Stimulated activated CD8-positive, alpha-beta memory T cell treated with anti-CD3 and anti-CD28 coated beads, Interleukin-12 subunit alpha, Interleukin-12 subunit beta, amount 100 ng/mL, for 24 hours (primary cell): Measurements from ENCODE around the gene FOXB2.
A peak's percentile ranks its signal among the peaks of the same experiment; 100 is the strongest.
"Not testable (repeated sequence)": the region's sequence is repeated elsewhere in the genome, so short reads cannot be mapped to it uniquely, and the experiment has no call there.

Experiments
- DNase-seq: peaks from one replicate; pipeline ENCODE4 v3.0.0-alpha.2; 2020; ENCODE audit errors: extremely low read depth

FOXB2 gene

DNA sequence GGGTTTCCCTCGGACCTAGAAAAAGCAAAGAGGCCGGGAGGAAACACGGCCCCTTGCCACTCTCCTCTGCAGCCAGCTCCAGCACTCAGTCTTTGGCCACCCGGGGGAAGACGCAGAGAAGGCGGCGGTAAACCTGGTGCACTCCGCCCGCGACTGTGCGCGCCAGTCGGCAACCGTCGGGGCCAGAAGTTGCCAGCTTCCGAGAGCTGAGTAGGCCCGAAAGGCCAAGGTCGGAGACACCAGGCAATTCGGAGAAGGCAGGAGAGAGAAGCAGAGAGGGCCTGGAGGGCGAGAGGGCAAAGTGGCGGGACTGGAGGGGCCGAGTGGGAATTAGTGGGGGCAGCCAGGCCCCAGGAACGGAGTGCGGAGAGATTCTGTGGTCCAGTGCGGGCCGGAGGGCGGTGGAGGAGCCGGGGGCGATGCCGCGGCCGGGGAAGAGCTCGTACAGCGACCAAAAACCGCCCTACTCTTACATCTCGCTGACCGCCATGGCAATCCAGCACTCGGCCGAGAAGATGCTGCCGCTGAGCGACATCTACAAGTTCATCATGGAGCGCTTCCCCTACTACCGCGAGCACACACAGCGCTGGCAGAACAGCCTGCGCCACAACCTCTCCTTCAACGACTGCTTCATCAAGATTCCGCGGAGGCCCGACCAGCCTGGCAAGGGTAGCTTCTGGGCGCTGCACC is at the start of gene FOXB2:
FOXB2 (plus strand) TSS at position 420 of the 690 bp plus-strand sequence; CDS start at position 420, 0 bp downstream.
- DNase-seq: no peak

DNA sequence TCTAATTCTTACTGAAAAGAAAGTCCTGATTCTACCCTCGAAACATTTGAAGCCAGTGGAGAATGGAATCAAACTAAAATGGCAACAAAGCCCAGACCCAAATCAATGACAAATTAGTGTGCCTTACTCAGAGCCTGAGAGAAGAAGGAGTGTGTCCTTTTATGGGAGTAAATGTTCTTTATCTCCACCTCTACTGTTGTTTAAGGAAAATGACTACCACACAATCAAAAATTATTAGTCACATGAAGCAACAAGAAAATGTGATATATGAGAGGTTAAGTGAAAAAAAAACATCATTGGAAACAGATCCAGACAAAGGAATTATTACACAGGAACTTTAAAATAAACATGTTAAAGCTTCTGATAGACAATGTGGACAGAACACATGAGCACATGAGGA is 49.7 kb upstream of the FOXB2 start:
- DNase-seq: no peak

DNA sequence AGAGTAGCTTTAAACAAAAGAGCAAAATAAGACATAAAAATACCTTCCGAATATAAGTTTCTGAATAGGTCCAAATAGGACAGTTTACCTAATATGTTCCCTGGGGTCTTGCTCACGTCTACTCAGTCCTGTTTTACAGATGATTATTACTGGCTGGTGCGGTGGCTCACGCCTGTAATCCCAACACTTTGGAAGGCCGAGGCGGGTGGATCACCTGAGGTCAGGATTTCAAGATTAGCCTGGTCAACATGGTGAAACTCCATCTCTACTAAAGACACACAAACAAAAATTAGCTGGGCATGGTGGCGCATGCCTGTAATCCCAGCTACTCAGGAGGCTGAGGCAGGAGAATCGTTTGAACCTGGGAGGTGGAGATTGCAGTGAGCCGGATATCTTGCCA is 40.6 kb upstream of the FOXB2 start:
- not testable (repeated sequence) for DNase-seq

DNA sequence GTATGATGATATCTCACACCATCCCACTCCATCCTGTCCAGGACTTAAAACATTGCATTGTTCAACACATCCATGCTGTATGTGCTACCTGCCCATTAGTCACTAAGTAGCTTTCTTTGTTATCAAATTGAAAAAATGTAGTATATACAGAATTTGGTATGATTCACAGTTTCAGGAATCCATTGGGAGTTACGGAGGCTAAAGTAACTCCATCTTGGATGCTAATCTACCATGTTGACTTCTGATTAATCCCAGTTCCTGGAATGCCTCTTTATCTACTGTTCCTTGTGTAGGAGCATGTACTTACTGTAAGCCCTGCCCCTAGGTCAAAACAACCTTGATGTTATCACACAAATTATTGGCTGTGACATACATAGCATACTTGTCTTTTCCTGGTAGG is 38.9 kb upstream of the FOXB2 start:
- DNase-seq: no peak

DNA sequence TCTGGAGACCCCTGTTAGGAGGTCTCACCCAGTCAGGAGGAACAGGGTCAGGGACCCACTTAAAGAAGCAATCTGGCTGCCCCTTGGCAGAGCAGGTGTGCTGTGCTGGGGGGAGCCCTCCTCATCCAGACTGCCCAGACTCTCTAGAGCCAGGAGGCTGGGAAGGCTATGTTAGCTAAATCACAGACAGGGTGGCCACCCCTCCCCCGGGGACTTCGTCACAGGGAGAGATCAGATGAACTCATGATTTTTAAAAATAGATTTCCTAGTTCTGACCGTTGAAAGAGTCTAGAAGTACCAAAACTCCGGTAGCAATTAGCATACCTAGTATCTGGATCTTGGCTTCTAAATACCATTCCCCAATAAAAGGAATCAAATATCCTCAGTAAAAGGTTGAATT is 35.0 kb upstream of the FOXB2 start:
- DNase-seq: no peak

DNA sequence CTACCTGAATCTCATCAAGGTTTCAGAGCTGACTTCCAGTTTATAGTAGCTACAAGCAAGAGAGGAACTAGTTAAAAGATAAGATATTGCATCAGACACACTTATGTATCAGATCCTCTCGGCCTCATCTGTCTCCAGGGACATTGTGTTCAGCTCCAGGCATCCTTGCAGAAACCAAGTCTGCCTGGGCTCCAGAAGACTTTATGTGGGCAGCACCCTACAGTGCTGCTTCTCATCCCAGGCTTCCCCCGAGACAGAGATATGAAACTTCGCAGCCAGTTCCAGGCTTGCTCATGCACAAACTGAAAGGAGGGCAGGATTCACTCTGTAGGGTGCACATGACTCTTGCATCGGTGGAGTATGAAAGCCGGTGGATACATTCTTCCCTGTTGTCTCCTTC is 33.9 kb upstream of the FOXB2 start:
- no peak for DNase-seq

DNA sequence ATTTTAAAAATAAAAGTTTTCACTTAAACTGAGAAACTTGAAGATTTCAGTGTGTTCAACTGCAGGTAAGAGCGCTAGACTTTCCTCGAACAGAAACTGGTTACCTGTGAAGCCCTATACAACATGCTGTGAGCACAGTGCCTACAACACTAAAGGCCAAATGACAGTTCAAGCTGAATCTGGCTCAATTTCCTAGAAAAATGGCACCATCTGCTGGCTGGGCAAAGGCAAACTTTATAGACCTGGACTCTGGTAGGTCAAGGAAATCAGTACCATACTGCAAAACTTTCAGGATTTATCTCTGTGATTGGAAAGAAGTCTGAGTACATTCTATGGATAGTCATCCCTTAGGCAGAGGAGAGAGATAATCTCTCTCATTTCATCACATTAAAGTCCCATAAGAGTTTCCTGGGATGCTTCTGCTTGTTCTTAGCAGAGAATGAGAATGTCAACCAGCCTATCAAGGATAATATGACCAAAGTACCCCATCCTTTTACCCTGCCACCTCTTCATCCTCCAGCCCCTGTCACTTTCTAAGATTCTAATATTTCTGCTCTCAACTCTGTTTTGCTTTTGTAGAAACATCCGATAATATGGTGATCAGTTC is 31.8 kb upstream of the FOXB2 start:
- no peak for DNase-seq

DNA sequence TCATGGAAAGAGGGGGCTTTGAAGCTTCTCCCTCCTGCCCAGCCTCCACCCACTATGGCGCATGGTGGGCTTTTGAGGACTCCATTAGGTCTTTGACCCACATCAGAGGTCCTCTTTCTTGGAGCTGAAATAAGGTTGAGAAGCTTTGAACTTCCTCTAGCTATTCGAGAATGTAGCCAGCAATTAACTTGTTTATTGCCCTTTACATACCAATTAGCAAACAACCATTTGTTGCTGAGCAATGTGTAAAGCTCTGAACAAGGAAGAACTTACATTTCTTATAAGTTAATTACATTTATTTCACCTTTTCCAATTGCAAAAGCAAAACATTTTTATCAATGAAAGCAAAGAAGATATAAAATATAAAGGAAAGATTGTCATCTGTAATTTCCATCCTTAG is 30.5 kb upstream of the FOXB2 start:
- DNase-seq: no peak

DNA sequence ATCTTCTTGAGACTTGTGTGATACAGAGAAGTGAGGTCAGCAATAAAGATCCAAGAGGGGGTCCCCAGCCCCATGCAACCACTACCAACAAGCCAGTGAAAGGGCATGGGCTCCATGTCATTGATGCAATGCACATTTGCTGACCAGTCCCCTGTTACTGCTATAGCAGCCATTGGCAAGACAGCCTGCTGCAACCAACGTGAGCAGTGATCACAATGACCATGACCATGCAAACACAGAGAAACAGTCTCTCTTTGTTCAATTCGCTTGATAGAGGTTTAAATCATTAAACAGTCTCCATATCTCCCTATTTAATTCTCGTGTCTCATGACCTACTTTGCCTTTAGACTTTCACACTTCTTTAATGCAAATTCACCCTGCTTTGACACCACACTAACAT is 30.0 kb upstream of the FOXB2 start:
- DNase-seq: no peak

DNA sequence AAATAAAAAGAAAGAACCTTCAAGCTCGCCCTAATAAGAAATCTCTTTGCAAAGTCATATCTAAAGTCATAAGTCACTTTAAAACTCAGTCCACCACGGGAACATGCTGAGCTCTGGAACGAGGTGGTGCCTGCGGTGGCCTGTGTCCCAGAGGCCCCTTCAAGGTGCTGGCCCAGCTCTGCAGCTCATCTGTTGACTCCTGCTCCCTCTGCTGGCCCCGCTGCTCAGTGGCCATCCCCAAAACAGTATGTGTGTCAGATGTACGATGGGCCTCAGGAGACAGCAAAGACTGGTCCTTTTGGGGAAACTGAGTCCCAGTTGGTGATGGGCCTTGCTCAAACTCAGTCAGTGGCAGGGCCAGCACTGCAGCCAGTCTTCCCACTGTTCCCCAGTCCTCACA is 22.8 kb upstream of the FOXB2 start:
- DNase-seq: no peak

DNA sequence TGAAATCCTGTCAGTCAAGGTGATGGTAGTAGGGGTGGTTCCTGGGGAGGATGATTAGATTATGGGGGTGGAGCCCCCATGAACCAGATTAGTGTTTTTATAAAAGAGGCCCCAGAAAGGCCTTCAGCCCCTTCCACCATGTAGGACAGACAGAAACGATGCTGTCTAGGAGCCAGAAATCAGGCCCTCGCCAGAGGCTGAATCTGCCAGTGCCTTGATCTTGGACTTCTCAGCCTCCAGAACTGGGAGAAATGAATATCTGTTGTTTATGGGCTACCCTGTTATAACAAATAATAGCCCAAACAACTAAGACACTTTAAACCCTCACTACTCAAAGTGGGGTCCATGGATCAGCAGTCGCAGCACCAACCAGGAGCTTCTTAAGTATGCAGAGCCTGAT is 20.2 kb upstream of the FOXB2 start:
- no peak for DNase-seq

DNA sequence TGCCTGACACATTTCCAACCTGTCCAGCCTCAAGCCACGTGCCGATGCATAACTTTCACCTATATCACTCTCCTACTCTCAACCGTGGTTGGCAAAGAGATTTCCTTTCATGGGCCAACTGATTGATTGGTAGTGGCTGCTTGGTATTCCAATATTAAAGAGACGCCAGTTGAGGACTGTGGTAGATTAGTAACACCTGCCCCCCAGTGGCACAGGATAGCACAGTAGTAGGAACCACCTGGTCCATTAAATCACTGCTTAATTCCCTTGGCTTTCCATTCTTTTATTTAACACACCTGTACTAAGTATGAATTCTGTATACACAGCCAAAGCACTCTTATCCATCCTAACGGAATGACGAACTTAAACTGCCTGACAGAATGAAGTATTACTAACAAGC is 19.1 kb upstream of the FOXB2 start:
- no peak for DNase-seq

DNA sequence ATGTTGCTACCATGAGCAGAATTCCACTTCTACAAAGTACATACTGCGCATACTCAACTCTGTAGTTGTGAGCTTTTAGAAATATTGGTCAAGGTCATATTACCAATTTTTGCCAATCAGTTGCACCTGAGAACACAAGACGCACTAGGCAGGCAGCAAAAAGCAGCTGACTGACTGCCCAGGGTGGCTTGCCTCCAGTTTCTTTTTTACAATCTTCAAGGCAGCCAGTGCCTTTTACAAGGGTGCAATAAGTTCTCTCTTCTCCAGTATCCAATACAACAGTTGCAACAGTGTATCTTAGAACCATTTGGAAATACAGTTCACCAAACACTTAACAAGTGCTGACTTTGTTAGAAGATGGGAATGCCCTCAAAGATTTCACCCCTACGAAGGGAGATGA is 16.1 kb upstream of the FOXB2 start:
- DNase-seq: no peak

DNA sequence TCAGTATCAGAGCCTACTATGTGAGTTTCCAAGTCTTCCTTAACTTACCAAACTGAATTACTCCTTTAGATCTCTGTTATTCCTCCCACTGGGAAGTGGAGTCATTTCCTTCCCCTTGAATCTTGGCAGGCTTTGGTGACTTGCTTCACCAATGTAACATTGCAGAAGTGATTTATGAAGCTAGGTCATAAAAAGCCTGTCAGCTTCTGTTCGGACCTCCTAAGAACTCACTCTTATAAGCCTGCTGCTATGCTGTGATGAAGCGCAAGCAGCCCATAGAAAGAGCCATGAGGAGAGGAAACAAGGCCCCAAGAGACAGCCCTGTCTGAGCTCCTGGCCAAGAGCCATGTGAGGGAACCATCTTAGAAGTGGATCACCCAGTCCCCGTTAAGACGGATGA is 14.2 kb upstream of the FOXB2 start:
- DNase-seq: no peak

DNA sequence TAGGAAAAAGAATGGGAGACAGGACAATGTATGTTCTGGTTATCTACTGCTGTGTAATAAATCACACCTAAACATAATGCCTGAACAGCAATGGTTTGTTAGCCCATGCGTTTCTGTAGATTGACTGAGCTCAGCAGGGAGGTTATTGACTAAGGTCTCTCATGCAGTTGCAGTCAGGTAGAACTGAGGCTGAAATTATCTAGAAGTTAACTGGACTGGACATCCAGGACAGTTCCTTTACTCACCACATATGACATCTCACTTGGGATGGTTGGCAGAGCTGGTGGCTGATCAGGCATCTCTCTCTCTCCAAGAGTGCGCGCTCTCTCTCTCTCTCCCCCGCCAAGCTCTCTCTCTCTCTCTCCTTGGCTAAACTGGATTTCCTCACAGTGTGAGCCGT is 8.9 kb upstream of the FOXB2 start:
- DNase-seq: no peak

DNA sequence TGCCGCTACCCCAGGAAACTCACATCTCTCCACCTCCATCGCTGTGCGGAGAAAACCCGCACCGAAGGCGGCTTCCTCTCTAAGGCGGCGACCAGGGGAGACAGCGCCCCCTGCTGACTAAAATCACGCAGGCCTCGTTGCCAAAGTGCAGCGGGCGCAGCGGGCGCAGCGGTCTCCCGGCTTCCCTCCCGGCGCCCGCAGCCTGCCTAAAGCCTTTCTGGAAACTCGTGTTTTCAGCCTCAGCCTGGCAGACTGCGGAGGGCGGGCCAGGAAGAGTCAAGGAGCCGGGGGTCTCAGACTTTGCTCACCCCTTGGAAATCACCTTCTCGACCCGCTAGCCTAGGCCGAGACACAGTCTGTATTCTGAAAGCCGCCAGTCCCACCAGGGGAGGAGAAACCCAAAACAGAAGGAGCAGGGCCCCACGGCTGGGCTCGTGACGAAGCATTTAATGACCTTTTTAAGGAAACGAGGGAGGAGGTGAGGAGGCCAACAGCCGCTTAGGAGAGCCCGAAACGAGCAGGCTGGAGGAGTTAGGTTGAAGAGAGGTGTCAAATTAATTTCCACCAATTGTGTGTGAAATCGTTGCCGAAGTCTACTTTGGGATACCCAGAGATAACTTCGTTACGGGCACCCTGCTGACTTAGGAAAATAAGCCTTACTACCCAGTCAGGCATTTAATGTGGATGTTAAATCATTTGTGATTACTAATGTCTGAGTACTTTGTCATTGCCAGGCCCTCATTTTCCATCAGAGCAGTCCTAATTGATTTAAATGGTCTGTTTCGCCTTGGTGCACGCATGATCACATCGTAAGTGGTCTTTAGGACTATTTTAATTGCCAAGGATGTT is 7.3 kb upstream of the FOXB2 start:
- peak; percentile 21 for DNase-seq

DNA sequence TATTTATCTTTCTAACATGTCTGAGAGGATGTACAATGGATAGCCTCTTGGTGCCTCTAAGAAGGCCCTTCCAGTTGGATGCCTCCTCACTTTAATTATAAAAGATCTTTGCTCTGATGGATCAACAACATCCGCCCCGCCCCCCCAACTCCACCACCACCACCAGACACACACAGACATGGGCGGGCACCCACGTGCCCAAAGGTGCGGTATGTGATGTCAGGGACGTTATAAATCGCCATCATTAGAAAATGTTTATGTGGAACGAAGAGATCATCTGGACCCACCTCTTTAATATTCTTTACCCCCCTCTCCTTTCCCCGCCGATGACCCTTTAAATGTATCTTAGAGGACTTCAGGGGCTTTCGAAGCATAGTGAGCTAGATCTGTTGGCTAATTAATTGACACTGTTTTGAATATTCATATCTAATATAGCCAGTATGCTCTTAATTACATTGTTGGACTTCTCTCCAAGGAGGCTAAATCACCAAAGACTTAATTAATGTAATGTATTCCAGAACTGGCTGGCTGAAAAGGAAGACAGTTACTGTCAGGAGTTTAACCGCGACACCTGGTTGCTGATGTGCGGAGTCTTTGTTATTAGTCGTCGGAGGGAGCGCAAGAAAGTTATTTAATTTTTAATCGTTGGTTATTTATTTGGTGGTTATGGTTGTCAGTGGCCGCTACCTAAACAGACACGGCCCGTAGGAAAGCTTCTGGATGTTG is 6.1 kb upstream of the FOXB2 start:
- no peak for DNase-seq

DNA sequence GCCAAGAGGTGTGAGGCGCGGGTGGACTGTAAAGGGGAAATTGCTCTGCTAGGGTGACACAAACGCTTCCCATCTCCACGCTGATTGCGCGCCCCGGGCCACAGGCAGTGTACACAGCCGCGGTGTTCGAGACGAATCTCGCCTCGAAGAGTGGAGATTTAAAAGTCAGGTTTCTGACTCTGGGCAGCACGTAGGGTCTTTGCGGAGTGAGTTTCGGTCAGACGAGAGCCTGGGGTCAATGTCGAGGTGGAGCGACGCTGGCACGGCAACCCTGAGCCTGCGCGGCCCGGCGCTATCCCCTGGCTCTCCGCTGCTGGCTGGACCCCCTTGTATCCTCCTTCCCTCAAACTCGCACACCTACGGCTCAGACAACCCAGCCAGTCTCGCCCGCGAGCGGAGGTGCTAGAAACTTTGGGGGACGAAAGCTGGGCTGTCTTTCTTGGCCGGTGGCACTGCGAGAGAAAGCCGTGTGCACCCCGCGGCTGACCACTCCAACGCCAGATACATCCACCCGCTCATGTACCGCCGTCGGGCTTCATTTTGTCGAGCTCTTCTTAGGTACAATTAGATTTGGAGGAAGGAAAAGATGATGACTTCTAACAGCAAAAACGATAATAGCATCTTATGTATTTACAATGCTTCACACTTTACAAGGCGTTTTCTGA is 5.4 kb upstream of the FOXB2 start:
- DNase-seq: no peak

DNA sequence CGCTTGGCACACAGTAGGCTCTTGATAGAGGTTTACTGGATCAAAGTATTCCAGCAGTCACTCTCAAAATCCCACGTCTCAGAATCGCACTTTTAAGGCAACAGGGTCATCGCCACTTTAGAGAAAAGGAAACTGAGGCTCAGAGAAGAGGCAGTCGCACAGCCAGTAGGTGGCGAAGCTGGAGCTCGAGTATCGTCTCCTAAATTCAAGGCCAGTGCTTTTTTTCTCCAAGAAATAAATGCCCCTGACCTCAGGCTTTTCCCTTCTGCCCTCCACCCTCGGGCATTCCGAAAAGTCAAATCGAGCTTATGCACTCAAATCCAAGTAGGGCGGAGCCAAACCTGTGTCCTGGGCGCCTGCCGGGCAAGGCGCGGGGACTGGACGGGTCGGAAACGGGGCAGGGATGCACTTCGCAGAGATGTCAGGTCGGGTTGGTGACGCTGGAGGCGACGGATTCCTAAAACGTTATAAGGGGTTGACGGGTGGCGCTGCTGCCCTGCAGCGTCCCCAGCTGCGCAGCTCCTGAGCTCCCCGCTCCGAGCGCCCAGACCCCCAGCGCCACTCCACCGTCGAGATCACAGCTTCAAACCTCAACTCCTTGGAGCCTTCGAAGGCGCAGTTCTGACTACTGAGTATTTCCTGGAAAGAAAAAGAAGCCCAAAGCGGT is 4.7 kb upstream of the FOXB2 start:
- DNase-seq: no peak

DNA sequence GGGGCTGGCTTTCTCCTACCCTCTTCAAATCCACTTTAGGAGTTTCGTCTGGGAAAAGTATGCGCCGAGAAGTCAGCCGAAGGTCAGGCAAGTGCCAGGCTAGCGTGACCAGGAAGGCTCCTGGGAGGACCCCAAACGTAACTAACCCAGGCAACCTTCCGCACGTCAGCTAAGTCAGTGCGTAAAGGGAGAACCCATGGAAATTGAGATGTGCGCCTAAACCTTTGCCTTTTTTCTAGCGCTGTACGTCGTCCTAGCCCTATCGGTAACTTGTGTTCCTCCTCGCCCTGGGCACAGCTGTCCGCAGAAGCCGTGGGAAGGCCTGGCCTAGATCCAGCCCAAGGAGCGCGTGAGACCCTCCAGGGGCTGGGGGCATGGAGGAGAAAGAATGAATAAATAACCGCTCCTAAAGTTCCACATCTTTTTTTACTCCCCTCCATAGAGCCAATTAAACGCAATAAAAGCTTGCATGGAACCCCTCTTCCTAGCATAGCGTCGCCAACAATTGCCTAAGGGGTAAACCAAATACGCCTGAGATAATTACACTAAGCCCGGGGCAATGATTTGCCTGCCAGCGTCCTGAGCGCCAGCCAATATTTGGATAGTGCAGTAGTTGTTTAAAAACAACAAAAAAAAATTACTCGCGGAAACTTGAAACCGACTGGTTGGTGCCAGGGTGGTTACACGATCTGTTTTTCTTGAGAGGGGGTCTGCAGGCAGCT is 4.0 kb upstream of the FOXB2 start:
- no peak for DNase-seq

DNA sequence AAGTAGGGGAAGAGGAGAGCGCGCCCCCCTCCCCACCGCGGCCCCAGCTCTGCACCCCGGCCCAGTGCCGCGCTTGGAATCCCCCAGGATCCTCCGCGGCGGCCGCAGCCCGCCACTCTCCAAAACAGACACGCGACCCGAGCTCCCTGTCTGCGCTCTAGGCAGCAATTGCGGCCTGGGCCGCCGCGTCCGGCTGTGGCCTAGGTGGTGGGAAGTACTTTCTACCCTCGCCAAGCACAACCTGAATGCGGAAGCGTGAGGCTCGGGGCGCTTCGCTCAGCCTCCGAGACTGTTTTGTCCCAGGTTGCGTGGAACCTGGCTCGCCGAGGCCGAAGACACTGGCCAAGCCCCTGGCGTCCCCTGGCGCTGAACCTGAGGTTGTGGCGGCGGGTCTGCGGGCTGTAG is 3.3 kb upstream of the FOXB2 start:
- DNase-seq: no peak
